Measurements from ENCODE around the gene RNF103.

GRCh38 chr2:86562485-86562921 is 61.2 kb downstream of the RNF103 start:
- TF ChIP-seq CTCF (IDR thresholded peaks at IDR 0.05; ENCODE audit: low read length) = no peak
- no peak for TF ChIP-seq EZH2 (optimal IDR thresholded peaks at IDR 0.05; ENCODE audit: low read depth, low read length)
